ENCODE results near the gene PACRGL. TPM values are rescaled to one million over a fixed set of nuclear protein-coding genes. Genes with fewer than 3 reads are reported as not detected.
"Not testable (repeated sequence)": the region's sequence is repeated elsewhere in the genome, so short reads cannot be mapped to it uniquely, and the experiment has no call there.

The PACRGL gene
- total RNA-seq, 2 experiments from 2014 or later: 12.8 to 12.9 TPM

GRCh38 chr4:20684852-20685763 lies 15.2 kb upstream of the PACRGL start:
- Mint-ChIP-seq H3K36me3 (no peaks in the 10 kb centered on the region), H3K27me3 (peaks cover 14% of the 10 kb centered on the region), H3K4me1 (no peaks in the 10 kb centered on the region), H3K27ac (no peak overlapping the region), H3K4me3 (no peak overlapping the region), H3K9me3 (no peaks in the 10 kb centered on the region)
- no peak for DNase-seq

- no peaks in the 10 kb centered on the region for H3K36me3 Mint-ChIP-seq
- H3K4me1 Mint-ChIP-seq: no peaks in the 10 kb centered on the region
- no peak for DNase-seq
- no peaks in the 10 kb centered on the region for H3K9me3 Mint-ChIP-seq
- peaks cover 10% of the 10 kb centered on the region for H3K27me3 Mint-ChIP-seq
- no peak overlapping the region for H3K27ac Mint-ChIP-seq
- no peak overlapping the region for H3K4me3 Mint-ChIP-seq
These were observed 12.4 kb upstream of the PACRGL start for GRCh38 chr4:20687864-20688263.

GRCh38 chr4:20696815-20697214 lies 3.4 kb upstream of the PACRGL start:
- Mint-ChIP-seq H3K36me3 (no peaks in the 10 kb centered on the region), H3K4me1 (peaks cover 12% of the 10 kb centered on the region), H3K9me3 (no peaks in the 10 kb centered on the region), H3K4me3 (no peak overlapping the region), H3K27me3 (no peaks in the 10 kb centered on the region), H3K27ac (no peak overlapping the region)
- DNase-seq: no peak

- H3K36me3 Mint-ChIP-seq: no peaks in the 10 kb centered on the region
- H3K27me3 Mint-ChIP-seq: no peaks in the 10 kb centered on the region
- H3K4me1 Mint-ChIP-seq: peaks cover 21% of the 10 kb centered on the region
- no peak for DNase-seq
- H3K4me3 Mint-ChIP-seq: no peak overlapping the region
- no peaks in the 10 kb centered on the region for H3K9me3 Mint-ChIP-seq
- no peak overlapping the region for H3K27ac Mint-ChIP-seq
These were observed 1.9 kb upstream of the PACRGL start for GRCh38 chr4:20698382-20698781.

GRCh38 chr4:20698820-20699219 lies 1.4 kb upstream of the PACRGL start:
- peaks cover 24% of the 10 kb centered on the region for H3K4me1 Mint-ChIP-seq
- no peak overlapping the region for H3K27ac Mint-ChIP-seq
- H3K36me3 Mint-ChIP-seq: peaks cover 1% of the 10 kb centered on the region
- no peaks in the 10 kb centered on the region for H3K27me3 Mint-ChIP-seq
- no peak for DNase-seq
- H3K4me3 Mint-ChIP-seq: peak overlapping the region; percentile 33
- no peaks in the 10 kb centered on the region for H3K9me3 Mint-ChIP-seq

- Mint-ChIP-seq H3K4me3 (no peak overlapping the region), H3K27me3 (no peaks in the 10 kb centered on the region), H3K27ac (no peak overlapping the region), H3K4me1 (no peaks in the 10 kb centered on the region), H3K36me3 (peaks cover 42% of the 10 kb centered on the region), H3K9me3 (peaks cover 6% of the 10 kb centered on the region)
- no peak for DNase-seq
These were observed 11.1 kb downstream of the PACRGL start for GRCh38 chr4:20711335-20711734.

- H3K9me3 Mint-ChIP-seq: peaks cover 17% of the 10 kb centered on the region
- H3K4me1 Mint-ChIP-seq: no peaks in the 10 kb centered on the region
- DNase-seq: no peak
- no peaks in the 10 kb centered on the region for H3K27me3 Mint-ChIP-seq
- no peak overlapping the region for H3K27ac Mint-ChIP-seq
- H3K36me3 Mint-ChIP-seq: peaks cover 67% of the 10 kb centered on the region
- no peak overlapping the region for H3K4me3 Mint-ChIP-seq
These were observed 22.8 kb downstream of the PACRGL start for GRCh38 chr4:20723019-20723418.

- Mint-ChIP-seq H3K9me3 (peaks cover 17% of the 10 kb centered on the region), H3K27ac (no peak overlapping the region), H3K27me3 (no peaks in the 10 kb centered on the region), H3K36me3 (peaks cover 63% of the 10 kb centered on the region), H3K4me3 (no peak overlapping the region), H3K4me1 (no peaks in the 10 kb centered on the region)
- DNase-seq: no peak
These were observed 23.2 kb downstream of the PACRGL start for GRCh38 chr4:20723463-20723862.

GRCh38 chr4:20724915-20725314 lies 24.7 kb downstream of the PACRGL start:
- H3K27me3 Mint-ChIP-seq: no peaks in the 10 kb centered on the region
- H3K4me1 Mint-ChIP-seq: no peaks in the 10 kb centered on the region
- no peak overlapping the region for H3K4me3 Mint-ChIP-seq
- peaks cover 12% of the 10 kb centered on the region for H3K9me3 Mint-ChIP-seq
- H3K27ac Mint-ChIP-seq: no peak overlapping the region
- DNase-seq: no peak
- H3K36me3 Mint-ChIP-seq: peaks cover 55% of the 10 kb centered on the region

- no peak overlapping the region for H3K4me3 Mint-ChIP-seq
- H3K27me3 Mint-ChIP-seq: no peaks in the 10 kb centered on the region
- H3K4me1 Mint-ChIP-seq: no peaks in the 10 kb centered on the region
- peaks cover 32% of the 10 kb centered on the region for H3K9me3 Mint-ChIP-seq
- no peak for DNase-seq
- peaks cover 77% of the 10 kb centered on the region for H3K36me3 Mint-ChIP-seq
- H3K27ac Mint-ChIP-seq: no peak overlapping the region
These were observed 35.7 kb downstream of the PACRGL start for GRCh38 chr4:20735931-20736330.

- peaks cover 21% of the 10 kb centered on the region for H3K9me3 Mint-ChIP-seq
- DNase-seq, H3K4me1 Mint-ChIP-seq: not testable (repeated sequence)
These were observed 45.7 kb downstream of the PACRGL start for GRCh38 chr4:20746000-20746399.

GRCh38 chr4:20752641-20753040 lies 52.4 kb downstream of the PACRGL start:
- no peaks in the 10 kb centered on the region for H3K9me3 Mint-ChIP-seq
- H3K36me3 Mint-ChIP-seq: peaks cover 21% of the 10 kb centered on the region
- H3K4me3 Mint-ChIP-seq: no peak overlapping the region
- no peaks in the 10 kb centered on the region for H3K27me3 Mint-ChIP-seq
- no peak for DNase-seq
- H3K27ac Mint-ChIP-seq: no peak overlapping the region
- no peaks in the 10 kb centered on the region for H3K4me1 Mint-ChIP-seq

More at GRCh38 chr4:20746000-20746399, 45.7 kb downstream of the PACRGL start:
- not testable (repeated sequence) for H3K27ac Mint-ChIP-seq, H3K27me3 Mint-ChIP-seq, H3K4me3 Mint-ChIP-seq
- H3K36me3 Mint-ChIP-seq: peaks cover 22% of the 10 kb centered on the region

- no peaks in the 10 kb centered on the region for H3K9me3 Mint-ChIP-seq
- H3K27ac Mint-ChIP-seq: no peak overlapping the region
- no peak overlapping the region for H3K4me3 Mint-ChIP-seq
- peaks cover 16% of the 10 kb centered on the region for H3K36me3 Mint-ChIP-seq
- H3K4me1 Mint-ChIP-seq: no peaks in the 10 kb centered on the region
- H3K27me3 Mint-ChIP-seq: no peaks in the 10 kb centered on the region
- DNase-seq: no peak
These were observed 53.8 kb downstream of the PACRGL start for GRCh38 chr4:20754036-20754435.

GRCh38 chr4:20760053-20760452 lies 59.8 kb downstream of the PACRGL start:
- no peaks in the 10 kb centered on the region for H3K9me3 Mint-ChIP-seq
- no peak overlapping the region for H3K4me3 Mint-ChIP-seq
- no peak overlapping the region for H3K27ac Mint-ChIP-seq
- H3K4me1 Mint-ChIP-seq: no peaks in the 10 kb centered on the region
- DNase-seq: no peak
- H3K36me3 Mint-ChIP-seq: no peaks in the 10 kb centered on the region
- no peaks in the 10 kb centered on the region for H3K27me3 Mint-ChIP-seq

- Mint-ChIP-seq H3K4me1 (no peaks in the 10 kb centered on the region), H3K27ac (no peak overlapping the region), H3K36me3 (no peaks in the 10 kb centered on the region), H3K4me3 (no peak overlapping the region), H3K9me3 (no peaks in the 10 kb centered on the region), H3K27me3 (no peaks in the 10 kb centered on the region)
- no peak for DNase-seq
These were observed 61.1 kb downstream of the PACRGL start for GRCh38 chr4:20761382-20761781.

- H3K27ac Mint-ChIP-seq: no peak overlapping the region
- no peak for DNase-seq
- H3K9me3 Mint-ChIP-seq: no peaks in the 10 kb centered on the region
- no peaks in the 10 kb centered on the region for H3K36me3 Mint-ChIP-seq
- H3K27me3 Mint-ChIP-seq: no peaks in the 10 kb centered on the region
- no peaks in the 10 kb centered on the region for H3K4me1 Mint-ChIP-seq
- no peak overlapping the region for H3K4me3 Mint-ChIP-seq
These were observed 61.6 kb downstream of the PACRGL start for GRCh38 chr4:20761826-20762225.
